GM18505 (cell line): ENCODE results near the gene LAMTOR2.
A peak's percentile ranks its signal among the peaks of the same experiment; 100 is the strongest.

ENCODE experiments used
- ATAC-seq: cut with Tn5 transposase; IDR thresholded peaks from one replicate; pipeline ENCODE4 v1.9.1; 2021; ENCODE audit not compliant: unreplicated experiment
- POLR2A ChIP-seq: IDR thresholded peaks from 4 replicates; pipeline ENCODE4 v1.6.1; 2011; ENCODE audit warnings: borderline replicate concordance; ENCODE audit not compliant: insufficient read depth, insufficient read length; ENCODE audit errors: extremely low read depth

The LAMTOR2 gene

DNA sequence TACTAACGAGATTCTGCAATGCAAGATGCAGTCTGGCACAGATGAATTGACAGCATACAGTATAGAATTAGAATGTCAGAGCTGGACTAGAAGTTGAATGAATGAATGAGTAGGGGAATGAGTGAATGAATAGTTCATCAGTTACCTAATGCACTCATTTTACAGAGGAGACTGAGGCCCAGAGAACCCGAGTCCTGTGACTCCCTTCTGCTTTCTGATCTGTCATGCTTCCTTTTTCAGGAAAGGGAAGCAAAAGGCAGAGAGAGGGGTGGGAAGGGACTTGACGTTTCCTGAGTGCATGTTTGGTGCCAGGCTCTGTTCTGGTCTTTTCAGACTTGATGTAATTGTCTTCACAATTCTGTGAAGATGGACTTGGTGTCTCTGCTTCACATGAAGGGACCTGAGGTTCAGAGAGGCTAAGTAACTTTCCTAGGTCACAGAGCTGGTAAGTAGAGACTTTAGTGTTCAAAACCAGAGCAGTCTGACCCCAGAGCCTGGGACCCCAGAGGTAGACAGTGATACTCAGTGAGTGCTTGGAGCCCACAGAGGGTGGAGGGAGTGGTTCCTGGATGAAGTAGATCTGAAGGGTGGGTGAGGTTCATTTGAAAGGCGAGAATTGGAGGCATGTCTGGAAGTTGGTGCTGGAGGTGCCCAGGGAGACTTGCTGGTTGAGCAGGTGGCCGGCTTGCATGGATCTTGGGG, 35.7 kb downstream of the LAMTOR2 start:
- TF ChIP-seq POLR2A: no peak
- ATAC-seq: no peak

DNA sequence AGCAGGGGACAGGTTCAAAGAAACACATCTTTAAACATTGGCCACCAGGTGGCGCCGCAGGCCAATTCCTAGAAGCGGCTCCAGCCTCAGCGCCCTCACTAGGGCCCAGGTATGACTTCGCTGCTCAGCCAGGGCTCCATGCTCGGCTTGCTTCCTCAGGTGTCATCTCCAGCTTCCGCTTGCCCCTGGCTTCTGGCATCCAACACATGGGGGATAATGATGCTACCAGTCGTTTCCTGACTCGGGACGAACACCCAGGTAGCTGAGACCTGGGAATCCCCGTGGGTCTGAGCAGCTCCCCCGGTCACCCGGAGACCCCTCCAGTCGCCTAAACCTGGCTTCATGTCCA, 36.2 kb downstream of the LAMTOR2 start:
- TF ChIP-seq POLR2A: no peak
- no peak for ATAC-seq

- no peak for ATAC-seq
- TF ChIP-seq POLR2A: no peak
Measured at GRCh38 chr1:156091610-156092009, 37.0 kb downstream of the LAMTOR2 start.

DNA sequence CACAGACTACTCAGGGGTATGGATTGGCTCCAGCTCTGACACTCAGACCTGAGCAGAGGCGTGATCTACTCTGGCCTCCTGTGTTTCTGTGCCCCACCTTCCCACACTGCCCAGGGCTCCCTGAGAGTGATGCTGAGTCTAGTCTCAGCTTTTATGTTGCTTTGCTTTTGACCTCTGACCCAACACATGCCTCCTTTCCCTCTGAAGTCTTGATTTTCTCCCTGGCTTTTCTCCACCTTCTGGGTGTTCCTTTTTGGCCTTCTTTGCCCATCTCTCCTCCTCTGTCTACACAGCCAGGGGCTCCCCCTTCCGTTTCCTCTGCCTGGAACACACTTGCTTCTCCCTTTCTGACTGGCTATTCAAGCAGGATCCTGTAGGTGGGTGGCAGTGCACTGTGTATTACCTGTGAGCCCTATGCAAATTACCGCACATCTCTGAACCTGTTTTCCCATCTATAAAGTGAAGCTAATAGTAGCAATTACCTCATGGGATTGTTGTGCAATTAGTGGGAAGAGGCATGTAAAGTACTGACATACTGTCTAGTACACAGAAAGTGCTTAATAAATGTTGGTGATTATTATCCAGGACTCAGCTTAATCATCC, 41.4 kb downstream of the LAMTOR2 start:
- ATAC-seq: no peak
- no peak for TF ChIP-seq POLR2A

DNA sequence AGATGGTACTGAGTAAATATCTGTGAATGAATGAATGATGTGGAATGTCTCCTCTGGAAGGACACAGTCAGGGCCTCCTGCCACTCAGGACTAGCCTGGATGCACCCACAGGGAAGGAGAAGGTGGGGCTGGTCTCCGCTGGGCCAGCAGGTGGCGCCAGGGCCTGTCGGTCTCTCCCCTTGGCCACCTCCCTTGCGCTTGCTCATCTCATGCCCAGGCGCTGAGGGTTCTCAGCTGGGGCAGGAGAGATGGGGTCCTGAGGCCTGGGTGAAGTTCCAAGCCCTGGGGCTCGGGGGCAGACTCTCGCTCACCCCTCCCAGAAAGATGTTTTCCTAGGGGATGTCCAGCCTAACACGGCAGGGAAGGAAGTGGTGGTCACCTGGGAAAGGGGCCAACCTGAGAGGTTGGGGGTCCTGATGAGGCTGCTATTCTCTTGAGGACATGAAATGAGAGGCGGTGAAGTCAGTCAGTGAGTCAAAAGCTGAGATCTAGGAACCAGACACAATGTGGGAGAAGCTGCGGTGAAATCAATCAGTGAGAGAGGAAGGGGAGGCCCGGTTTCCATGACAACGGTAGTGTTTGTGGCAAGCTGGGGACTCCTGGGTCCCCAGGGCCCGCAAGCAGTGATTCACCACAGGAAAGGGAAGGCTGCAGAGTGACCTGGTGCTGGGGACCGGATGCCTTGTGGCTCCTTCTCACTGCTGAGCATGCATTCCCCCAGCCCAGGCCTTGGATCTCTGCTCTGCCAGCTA, 42.2 kb downstream of the LAMTOR2 start:
- TF ChIP-seq POLR2A: no peak
- peak; percentile 60 for ATAC-seq

DNA sequence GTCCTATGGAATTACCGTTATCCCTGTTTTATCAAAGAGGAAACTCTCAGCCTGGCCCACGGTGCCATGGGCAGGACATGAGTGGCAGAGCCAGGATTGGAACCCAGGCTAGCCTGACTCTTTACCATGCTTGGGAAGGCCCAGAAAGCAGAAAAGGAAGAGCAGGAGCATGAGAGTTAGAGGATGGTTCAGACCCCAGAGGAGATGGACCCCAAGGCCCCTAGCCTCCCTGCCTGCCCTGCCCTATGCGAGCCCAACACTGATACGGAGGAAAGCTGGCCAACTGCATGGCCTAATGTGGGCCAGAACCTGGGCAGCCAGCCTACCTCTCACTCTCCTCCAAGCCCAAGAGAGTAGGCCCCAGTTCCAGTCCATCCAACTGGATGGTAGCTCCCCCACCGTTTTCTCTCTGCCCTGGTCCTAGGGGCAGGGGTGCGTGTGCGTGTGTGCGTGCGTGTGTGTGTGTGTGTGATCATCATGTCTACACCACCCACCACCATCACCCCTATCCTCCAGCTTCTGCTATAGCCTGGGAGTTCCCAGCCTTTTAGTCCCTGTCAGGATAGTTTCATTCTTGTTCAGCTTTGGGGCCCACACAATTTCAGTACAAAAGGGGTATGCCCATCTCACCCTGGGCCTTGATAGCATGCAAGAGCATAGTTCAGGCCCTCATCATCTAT, 43.1 kb downstream of the LAMTOR2 start:
- no peak for ATAC-seq
- no peak for TF ChIP-seq POLR2A

- TF ChIP-seq POLR2A: no peak
- no peak for ATAC-seq
Measured at GRCh38 chr1:156098784-156099183, 44.2 kb downstream of the LAMTOR2 start.

DNA sequence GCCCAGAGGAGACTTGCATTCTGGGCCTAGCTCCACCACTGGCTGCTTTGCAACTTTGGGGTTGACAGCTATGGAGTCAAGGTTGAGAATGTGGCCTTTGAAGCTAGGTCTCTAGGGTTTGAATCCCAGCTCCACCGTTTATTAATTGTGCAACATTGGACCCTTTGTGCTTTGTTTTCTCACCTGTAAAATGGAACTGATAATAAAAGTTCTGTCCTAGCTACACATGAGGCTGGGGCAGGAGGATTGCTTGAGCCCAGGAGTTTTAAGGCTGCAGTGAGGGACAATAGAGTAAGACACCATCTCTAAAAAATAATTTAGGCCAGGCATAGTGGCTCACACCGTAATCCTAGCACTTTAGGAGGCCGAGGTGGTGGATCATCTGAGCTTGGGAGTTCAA, 44.7 kb downstream of the LAMTOR2 start:
- ATAC-seq: no peak
- no peak for TF ChIP-seq POLR2A

GRCh38 chr1:156100205-156100995, 45.8 kb downstream of the LAMTOR2 start:
- no peak for ATAC-seq

GRCh38 chr1:156101880-156102279, 47.3 kb downstream of the LAMTOR2 start:
- no peak for ATAC-seq
- no peak for TF ChIP-seq POLR2A

More at GRCh38 chr1:156100205-156100995, 45.8 kb downstream of the LAMTOR2 start:
- TF ChIP-seq POLR2A: no peak

GRCh38 chr1:156102633-156103511, 48.3 kb downstream of the LAMTOR2 start:
- ATAC-seq: no peak
- no peak for TF ChIP-seq POLR2A

DNA sequence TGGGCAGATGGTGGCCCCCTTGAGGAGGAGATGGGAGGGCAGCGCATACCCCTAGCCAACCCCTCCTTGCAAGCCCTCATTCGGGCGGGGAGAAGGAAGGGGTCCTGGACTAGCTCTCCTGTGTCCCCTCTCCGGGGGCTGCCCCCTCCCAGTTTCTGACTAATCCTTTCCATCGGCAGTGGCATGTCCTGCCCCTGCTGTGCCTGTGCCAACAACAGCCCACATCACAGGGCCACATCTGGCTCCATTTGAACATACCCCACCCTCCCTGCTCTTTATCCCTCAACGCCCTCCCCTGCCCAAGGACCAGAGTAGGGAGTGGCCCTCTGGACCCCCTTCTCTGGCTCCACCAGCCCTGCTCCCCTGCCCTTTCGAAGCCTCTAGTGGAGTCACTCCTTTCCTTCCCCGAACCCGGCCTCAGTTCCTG, 49.0 kb downstream of the LAMTOR2 start:
- no peak for ATAC-seq
- no peak for TF ChIP-seq POLR2A
